NCI-H2196 treated with DMSO at 0.1 percent for 48 hours (cell line): ENCODE measurements around the gene SENP6.

ENCODE experiments used
- DNase-seq: peaks from one replicate; lab custom pipeline; 2025; ENCODE audit not compliant: unreplicated experiment; lab: John Stamatoyannopoulos, UW

The SENP6 gene

GRCh38 chr6:75747152-75747992 lies 145.7 kb downstream of the SENP6 start:
- no peak for DNase-seq

- no peak for DNase-seq
Measured at GRCh38 chr6:75748003-75748742, 146.5 kb downstream of the SENP6 start.

GRCh38 chr6:75748743-75749538 lies 147.3 kb downstream of the SENP6 start, which contains the start of gene MYO6:
MYO6 (plus strand) TSS chr6:75749239; CDS start chr6:75817548, 68,309 bp downstream.
- peak; percentile 55 for DNase-seq

- DNase-seq = no peak
Measured at GRCh38 chr6:75751443-75751842, 149.8 kb downstream of the SENP6 start.

- no peak for DNase-seq
Measured at GRCh38 chr6:75752365-75752764, 150.7 kb downstream of the SENP6 start.

GRCh38 chr6:75755704-75756103 lies 154.0 kb downstream of the SENP6 start:
- DNase-seq = no peak

- DNase-seq = no peak
Measured at GRCh38 chr6:75757295-75757694, 155.6 kb downstream of the SENP6 start.

- DNase-seq = no peak
Measured at GRCh38 chr6:75758061-75758460, 156.4 kb downstream of the SENP6 start.

- DNase-seq = no peak
Measured at GRCh38 chr6:75759207-75759606, 157.5 kb downstream of the SENP6 start.

GRCh38 chr6:75760320-75760719 lies 158.6 kb downstream of the SENP6 start:
- DNase-seq = no peak

- DNase-seq = no peak
Measured at GRCh38 chr6:75761489-75761888, 159.8 kb downstream of the SENP6 start.

GRCh38 chr6:75762063-75762462 lies 160.4 kb downstream of the SENP6 start:
- no peak for DNase-seq

- DNase-seq = no peak
Measured at GRCh38 chr6:75766387-75766786, 164.7 kb downstream of the SENP6 start.
